Neural crest cell (in vitro differentiated cells): Measurements from ENCODE around the gene YIPF5. TPM values are rescaled to one million over a fixed set of nuclear protein-coding genes. Genes with fewer than 3 reads are reported as not detected.

Experiments
- DNase-seq: peaks from one replicate; pipeline ENCODE4 v3.0.0; 2021; ENCODE audit warnings: low read depth, mixed read lengths, low spot score
- H3K27ac Mint-ChIP-seq: one replicate; pipeline ENCODE4 v1.8.0; 2021; ENCODE audit warnings: mild to moderate bottlenecking, mixed read lengths; ENCODE audit not compliant: unreplicated experiment
- H3K27me3 Mint-ChIP-seq: 2 replicates; pipeline ENCODE4 v1.8.0; 2021; ENCODE audit warnings: low read depth, mild to moderate bottlenecking, mixed read lengths
- H3K36me3 Mint-ChIP-seq: 2 replicates; pipeline ENCODE4 v1.8.0; 2021; ENCODE audit warnings: low read depth, mild to moderate bottlenecking, mixed read lengths
- H3K4me1 Mint-ChIP-seq: 2 replicates; pipeline ENCODE4 v1.8.0; 2021; ENCODE audit warnings: mixed read lengths
- H3K4me3 Mint-ChIP-seq: one replicate; pipeline ENCODE4 v1.8.0; 2021; ENCODE audit warnings: mild to moderate bottlenecking, mixed read lengths
- H3K9me3 Mint-ChIP-seq: 2 replicates; pipeline ENCODE4 v1.8.0; 2021; ENCODE audit warnings: mixed read lengths
- total RNA-seq: library from RNA; stranded (reverse); gene quantifications from 2 replicates; pipeline ENCODE4 v1.2.1, GENCODE V29; 2021
- TF ChIP-seq, protein P1 (sequence below): fragments of 200-600 bp; sonication (generic); conservative IDR thresholded peaks from 2 replicates; pipeline ENCODE4 v1.5.0; 2021; ENCODE audit warnings: antibody characterized with exemption, mild to moderate bottlenecking

Gene YIPF5
- total RNA-seq, 1 donor from 2014 or later = 40.5 TPM

DNA sequence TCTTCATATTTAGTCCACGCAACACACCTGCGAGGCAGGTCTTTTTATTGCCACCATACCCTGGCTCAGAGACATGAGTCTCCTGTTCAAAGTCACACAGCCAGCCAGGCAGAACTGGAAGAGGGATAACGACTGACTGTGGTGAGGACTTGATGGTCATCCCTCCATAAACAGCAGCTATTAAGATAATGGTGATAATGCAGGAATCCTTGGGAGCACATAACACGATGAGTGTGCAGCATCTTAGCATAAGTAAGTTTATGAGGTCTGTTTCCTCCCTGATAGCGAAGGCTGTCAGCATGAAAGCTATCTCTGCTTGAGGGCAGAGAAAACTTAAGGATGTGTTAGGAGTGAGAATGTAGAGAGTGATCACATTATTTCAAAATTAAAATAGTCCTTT, 31.1 kb upstream of the YIPF5 start:
- no peaks in the 10 kb centered on the region for H3K9me3 Mint-ChIP-seq
- DNase-seq = no peak
- H3K27ac Mint-ChIP-seq = no peak overlapping the region
- H3K4me1 Mint-ChIP-seq = peaks cover 17% of the 10 kb centered on the region
- H3K27me3 Mint-ChIP-seq = peaks cover 28% of the 10 kb centered on the region
- no peak overlapping the region for H3K4me3 Mint-ChIP-seq
- no peaks in the 10 kb centered on the region for H3K36me3 Mint-ChIP-seq
- TF ChIP-seq, protein P1, sequence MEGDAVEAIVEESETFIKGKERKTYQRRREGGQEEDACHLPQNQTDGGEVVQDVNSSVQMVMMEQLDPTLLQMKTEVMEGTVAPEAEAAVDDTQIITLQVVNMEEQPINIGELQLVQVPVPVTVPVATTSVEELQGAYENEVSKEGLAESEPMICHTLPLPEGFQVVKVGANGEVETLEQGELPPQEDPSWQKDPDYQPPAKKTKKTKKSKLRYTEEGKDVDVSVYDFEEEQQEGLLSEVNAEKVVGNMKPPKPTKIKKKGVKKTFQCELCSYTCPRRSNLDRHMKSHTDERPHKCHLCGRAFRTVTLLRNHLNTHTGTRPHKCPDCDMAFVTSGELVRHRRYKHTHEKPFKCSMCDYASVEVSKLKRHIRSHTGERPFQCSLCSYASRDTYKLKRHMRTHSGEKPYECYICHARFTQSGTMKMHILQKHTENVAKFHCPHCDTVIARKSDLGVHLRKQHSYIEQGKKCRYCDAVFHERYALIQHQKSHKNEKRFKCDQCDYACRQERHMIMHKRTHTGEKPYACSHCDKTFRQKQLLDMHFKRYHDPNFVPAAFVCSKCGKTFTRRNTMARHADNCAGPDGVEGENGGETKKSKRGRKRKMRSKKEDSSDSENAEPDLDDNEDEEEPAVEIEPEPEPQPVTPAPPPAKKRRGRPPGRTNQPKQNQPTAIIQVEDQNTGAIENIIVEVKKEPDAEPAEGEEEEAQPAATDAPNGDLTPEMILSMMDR = no peak

DNA sequence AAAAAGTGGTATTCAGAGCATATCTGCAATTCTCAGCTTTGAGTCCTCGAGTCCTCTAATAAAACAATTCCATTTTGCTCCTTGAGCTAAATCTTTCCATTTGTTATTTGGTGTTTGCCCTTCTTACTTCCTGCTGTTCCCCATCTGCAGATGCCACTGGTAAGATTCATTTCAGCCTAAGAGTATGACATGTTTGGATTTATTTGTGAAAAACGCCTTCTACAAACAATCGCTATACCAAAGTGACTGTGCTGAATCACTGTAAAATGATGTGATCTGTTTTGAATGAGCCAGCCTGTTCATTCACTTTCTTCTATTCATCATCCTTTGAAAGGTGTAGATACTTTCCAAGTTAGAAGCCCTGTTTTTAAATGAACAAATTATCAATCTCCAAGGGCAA, 27.9 kb upstream of the YIPF5 start:
- no peak overlapping the region for H3K4me3 Mint-ChIP-seq

DNA sequence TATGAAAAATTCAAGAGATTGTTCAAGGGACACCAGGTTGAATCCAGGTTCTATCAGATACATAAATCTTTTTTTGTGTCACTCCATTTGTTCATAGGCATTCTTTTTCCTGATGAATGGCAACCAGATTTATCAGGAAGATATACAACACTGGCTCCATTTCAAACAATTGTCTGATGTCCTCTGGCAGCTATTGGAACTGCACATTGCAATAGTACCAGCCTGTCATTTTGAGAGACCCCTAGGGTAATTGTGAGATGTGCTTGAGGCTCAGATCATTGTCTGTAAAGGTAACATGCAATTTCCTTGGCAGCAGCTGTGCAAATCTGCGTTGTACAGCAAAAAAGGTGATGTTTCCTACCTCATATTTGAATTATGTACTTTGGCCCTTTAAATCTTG, 26.2 kb upstream of the YIPF5 start:
- no peak overlapping the region for H3K27ac Mint-ChIP-seq
- H3K9me3 Mint-ChIP-seq = no peaks in the 10 kb centered on the region
- H3K4me3 Mint-ChIP-seq = no peak overlapping the region
- no peak for DNase-seq
- H3K4me1 Mint-ChIP-seq = peaks cover 3% of the 10 kb centered on the region
- no peaks in the 10 kb centered on the region for H3K36me3 Mint-ChIP-seq
- TF ChIP-seq, protein P1 = peak; percentile 41
- peaks cover 2% of the 10 kb centered on the region for H3K27me3 Mint-ChIP-seq

More for the DNA sequence above, 27.9 kb upstream of the YIPF5 start:
- Mint-ChIP-seq H3K27ac (no peak overlapping the region), H3K4me1 (peaks cover 3% of the 10 kb centered on the region), H3K36me3 (no peaks in the 10 kb centered on the region), H3K9me3 (no peaks in the 10 kb centered on the region), H3K27me3 (peaks cover 3% of the 10 kb centered on the region)
- DNase-seq = no peak
- TF ChIP-seq, protein P1 = no peak

DNA sequence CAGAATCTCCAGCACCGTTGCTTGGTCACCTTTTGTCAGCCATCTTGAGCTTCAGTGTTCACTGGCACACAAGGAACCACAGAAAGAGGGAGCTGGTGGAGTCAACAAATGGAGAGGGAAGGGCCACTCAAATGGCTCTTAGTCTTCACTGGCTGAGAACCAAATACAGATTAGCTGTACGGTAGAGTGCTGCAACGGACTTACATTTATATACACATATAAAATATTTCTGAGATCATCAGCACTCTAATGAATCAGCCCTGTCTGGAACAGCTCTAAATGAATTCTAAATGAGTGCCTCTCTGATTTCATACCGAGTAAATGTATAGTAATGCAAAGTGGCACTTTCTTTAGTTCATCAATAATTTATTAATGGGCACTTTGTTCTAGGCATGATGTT, 25.0 kb upstream of the YIPF5 start:
- no peak overlapping the region for H3K4me3 Mint-ChIP-seq
- no peaks in the 10 kb centered on the region for H3K36me3 Mint-ChIP-seq
- H3K9me3 Mint-ChIP-seq = no peaks in the 10 kb centered on the region
- peaks cover 3% of the 10 kb centered on the region for H3K4me1 Mint-ChIP-seq
- DNase-seq = no peak
- H3K27ac Mint-ChIP-seq = no peak overlapping the region
- H3K27me3 Mint-ChIP-seq = no peaks in the 10 kb centered on the region
- TF ChIP-seq, protein P1 = no peak

DNA sequence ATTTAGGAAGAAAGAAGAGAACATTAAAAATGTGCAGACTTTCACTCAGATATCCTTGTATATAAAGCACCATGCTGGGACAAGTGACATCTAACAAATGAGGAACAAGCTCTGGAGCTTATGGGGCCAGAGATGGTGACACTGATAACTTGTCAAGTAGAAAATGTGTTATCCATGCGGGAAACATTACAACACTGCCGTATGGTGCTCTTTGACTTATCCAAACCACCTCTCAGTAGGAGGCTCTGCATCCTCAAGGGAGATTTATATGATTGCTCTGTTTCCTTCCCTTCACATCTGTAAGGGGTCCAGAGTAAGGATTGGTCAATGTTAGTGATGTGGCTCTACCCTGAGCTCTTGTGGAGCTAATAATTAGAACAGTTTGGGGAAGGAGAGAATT, 23.7 kb upstream of the YIPF5 start:
- Mint-ChIP-seq H3K36me3 (no peaks in the 10 kb centered on the region), H3K27me3 (no peaks in the 10 kb centered on the region), H3K9me3 (no peaks in the 10 kb centered on the region), H3K4me1 (peaks cover 3% of the 10 kb centered on the region), H3K27ac (no peak overlapping the region), H3K4me3 (no peak overlapping the region)
- no peak for DNase-seq
- TF ChIP-seq, protein P1 = no peak

DNA sequence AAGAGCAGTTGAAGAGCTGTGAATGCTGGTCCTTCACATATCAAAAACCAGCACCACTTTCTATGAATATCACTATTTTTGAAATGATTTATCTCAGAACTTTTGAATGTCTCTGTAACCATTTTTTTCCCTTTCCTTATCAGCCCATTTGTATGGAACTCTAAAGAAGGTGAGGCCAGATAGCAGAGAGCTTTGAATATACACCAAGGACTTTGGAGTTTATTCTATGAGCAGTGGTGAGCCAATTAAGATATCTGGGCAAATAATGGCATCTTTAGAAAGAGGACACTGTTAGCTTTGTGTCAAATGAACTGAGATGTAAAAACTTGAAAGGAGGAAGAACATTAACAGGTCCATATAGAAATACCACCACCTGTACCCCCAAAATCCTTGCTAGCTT, 22.2 kb upstream of the YIPF5 start:
- H3K9me3 Mint-ChIP-seq = no peaks in the 10 kb centered on the region
- no peak for DNase-seq
- no peaks in the 10 kb centered on the region for H3K36me3 Mint-ChIP-seq
- TF ChIP-seq, protein P1 = no peak
- no peak overlapping the region for H3K27ac Mint-ChIP-seq
- no peaks in the 10 kb centered on the region for H3K27me3 Mint-ChIP-seq
- H3K4me3 Mint-ChIP-seq = no peak overlapping the region
- no peaks in the 10 kb centered on the region for H3K4me1 Mint-ChIP-seq
